ENCODE measurements around the gene TLX3.
"Not testable (repeated sequence)": the region's sequence is repeated elsewhere in the genome, so short reads cannot be mapped to it uniquely, and the experiment has no call there.

TLX3 gene

GRCh38 chr5:171308453-171309275 lies at the start of gene TLX3:
Gene TLX3, plus strand, starts transcription at chr5:171309248. Its CDS starts 118 bp downstream, at chr5:171309366.
- FAIRE-seq: no peak

DNA sequence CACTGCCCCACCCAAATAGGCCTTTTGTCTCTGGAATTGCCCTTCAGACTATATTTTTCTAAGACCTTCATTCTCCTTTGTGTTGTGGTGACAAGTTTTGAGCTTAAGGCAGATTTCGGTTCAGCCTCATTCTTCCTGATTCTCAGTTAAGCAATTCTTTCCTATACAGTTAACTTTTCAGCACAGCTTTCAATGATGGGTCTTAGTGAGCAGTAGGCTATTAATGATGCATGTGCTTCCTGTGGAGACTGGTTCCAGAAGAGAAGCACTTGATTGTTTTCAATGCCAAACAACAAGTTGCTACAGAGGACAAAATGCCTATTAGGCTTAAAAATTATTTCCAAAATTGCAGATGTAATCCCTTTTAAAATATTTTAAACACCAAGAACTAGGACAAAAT lies 47.7 kb upstream of the TLX3 start:
- no peak for FAIRE-seq

GRCh38 chr5:171261904-171262303 lies 47.1 kb upstream of the TLX3 start:
- no peak for FAIRE-seq

- FAIRE-seq: no peak
These were observed 45.9 kb upstream of the TLX3 start for GRCh38 chr5:171263181-171263580.

DNA sequence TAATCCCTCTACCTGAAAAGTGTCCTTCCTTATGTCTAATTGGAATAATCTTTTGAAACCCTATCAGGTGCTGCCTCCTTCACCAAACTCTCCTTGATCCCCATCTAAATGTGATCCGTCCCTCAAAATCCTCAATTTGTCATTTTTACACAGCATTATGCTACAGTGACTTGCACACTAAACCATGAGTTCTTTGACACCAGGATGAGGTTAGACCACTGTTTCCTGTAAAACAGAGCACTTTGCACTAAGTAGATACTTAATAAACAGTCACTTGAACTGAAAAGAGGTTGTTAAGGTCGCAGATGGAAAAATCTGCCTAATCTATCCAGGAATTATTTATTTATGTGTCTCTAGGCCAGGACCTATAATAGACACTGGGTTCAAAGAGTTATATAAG lies 44.2 kb upstream of the TLX3 start:
- no peak for FAIRE-seq

- no peak for FAIRE-seq
These were observed 40.1 kb upstream of the TLX3 start for GRCh38 chr5:171268700-171269620.

GRCh38 chr5:171269717-171270116 lies 39.3 kb upstream of the TLX3 start:
- no peak for FAIRE-seq

DNA sequence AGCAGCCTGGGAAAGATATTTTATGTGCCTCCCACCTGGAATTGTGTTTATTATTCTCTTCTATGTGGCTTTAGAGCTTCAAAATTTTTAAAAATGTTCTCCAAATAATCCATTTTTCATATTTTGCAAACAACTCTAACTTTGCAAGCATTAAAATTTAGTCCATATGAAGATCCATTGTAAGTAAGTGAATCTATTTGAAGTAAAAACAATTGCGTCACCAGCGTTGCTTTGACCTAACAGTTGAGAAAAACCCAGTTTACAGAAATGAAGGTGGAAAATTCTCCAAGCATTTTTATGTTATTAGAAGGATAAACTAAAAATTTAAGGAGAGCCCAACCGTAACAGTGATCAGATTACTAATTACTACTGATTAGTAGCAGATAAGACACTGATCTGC lies 38.9 kb upstream of the TLX3 start:
- FAIRE-seq: no peak

DNA sequence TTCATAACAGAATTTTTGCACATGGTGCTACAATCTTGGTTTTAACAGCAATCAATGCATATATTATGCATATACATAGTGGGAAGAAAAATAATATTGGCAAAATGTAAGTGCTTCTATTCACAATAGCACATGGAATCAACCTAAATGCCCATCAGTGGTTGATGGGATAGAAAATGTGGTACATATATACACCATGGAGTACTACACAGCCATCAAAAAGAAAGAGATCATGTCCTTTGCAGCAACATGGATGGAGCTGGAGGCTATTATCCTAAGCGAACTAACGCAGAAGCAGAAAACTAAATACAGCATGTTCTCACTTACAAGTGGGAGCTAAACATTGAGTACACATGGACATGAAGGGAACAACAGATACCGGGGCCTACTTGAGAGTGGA lies 37.2 kb upstream of the TLX3 start:
- FAIRE-seq: no peak

GRCh38 chr5:171272996-171273970 lies 35.8 kb upstream of the TLX3 start:
- FAIRE-seq: no peak

- FAIRE-seq: no peak
These were observed 33.1 kb upstream of the TLX3 start for GRCh38 chr5:171275841-171276544.

- no peak for FAIRE-seq
These were observed 25.3 kb upstream of the TLX3 start for GRCh38 chr5:171283753-171284152.

- FAIRE-seq: no peak
These were observed 23.6 kb upstream of the TLX3 start for GRCh38 chr5:171285465-171285864.

DNA sequence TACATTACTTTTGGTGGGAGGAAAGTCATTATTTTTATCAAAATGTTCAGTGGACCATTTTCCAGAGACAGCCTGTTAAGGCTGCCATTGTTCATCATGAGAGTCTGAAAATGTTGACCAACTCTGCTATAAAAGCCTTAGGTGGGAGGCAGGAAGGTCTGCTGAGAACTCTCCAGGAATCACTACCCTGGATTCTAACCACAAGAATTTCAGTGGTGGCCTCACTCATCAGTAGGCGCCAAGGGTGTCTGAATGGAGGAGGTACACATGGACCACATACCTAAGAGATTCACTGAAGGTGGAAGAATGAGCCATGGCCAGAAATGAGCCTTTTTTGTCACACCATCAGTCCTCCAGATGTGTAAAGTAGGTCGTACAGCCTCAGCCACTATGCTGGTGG lies 21.0 kb upstream of the TLX3 start:
- no peak for FAIRE-seq

- no peak for FAIRE-seq
These were observed 17.7 kb upstream of the TLX3 start for GRCh38 chr5:171291371-171291770.

DNA sequence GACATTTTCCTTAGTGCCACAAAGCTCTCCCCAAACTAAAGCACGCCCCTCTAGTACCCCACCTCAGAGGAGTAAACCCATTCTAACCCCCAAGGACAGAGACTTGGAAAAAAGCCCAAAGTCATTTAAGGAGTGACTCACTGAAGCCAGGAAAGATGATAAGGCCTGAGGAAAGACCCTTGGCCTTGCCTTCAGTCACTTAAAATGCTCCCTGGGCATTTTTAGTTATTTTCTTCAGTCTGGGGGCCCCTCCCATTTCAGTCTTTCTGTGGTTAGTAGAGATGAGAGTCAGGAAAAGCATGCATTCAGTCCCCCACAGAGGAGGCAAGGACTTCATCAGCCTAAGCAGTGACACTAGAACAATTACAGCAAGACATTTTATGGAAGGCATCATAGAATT lies 13.7 kb upstream of the TLX3 start:
- FAIRE-seq: no peak

GRCh38 chr5:171295801-171296200 lies 13.2 kb upstream of the TLX3 start:
- no peak for FAIRE-seq

GRCh38 chr5:171297941-171298340 lies 11.1 kb upstream of the TLX3 start:
- not testable (repeated sequence) for FAIRE-seq

GRCh38 chr5:171299228-171299627 lies 9.8 kb upstream of the TLX3 start:
- FAIRE-seq: no peak

DNA sequence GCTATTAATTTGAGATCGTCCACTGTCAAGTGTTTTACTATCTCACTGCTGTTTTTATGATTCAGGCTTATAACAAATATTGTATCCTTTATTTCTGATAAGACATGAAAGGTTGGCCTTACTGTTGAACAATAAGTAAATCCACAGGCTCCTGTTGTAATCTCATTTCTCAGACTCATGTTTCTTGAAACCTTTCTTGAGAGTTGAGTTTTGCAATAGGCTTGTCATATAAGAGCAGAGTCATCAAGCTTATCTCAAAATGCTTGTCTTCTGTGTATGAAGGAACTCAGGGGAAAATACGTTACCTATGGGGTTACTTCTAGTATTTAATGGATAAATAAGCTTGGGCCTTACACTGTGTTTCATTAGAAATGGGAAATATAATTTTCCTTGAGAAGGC lies 9.2 kb upstream of the TLX3 start:
- no peak for FAIRE-seq

DNA sequence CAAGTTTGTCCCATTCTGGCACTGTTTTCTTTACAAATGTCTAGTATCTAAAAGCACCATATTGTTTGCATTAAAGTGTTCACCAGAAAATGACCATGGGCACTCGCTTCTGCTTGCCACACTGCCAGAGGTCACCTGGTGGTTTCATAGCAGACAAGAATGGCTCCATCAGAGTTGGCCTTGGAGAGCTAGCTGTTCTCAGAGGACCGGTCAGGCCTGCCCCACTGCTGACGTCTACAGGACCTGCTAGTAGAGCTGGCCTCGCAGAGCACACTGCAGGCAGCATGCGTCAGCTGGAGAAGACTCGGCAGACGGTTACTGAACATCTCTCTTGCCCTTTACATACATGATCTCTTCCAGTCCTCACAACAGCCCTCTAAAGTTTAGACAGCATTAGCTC lies 8.7 kb upstream of the TLX3 start:
- no peak for FAIRE-seq

DNA sequence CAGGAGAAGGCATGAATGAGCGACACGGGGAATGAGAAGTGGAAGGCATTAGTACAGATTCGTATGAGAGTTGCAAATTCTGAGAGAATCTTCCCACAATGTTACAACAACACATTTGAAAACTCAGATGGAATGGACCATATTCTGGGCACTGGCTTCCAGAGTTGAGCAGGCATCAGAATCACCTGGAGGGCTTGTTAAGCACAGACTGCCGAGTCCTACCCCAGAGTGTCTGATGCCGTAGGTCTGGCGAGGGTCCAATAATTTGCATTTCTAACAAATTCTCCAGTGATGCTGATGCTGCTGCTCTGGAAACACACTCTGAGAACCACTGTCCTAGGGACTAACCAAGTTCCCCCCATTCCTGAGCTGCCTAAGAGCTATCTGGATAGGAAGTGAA lies 2.9 kb upstream of the TLX3 start:
- FAIRE-seq: no peak
